CD14-positive monocyte (primary cell): ENCODE measurements around the gene KRTAP1-3. TPM values are rescaled to one million over a fixed set of nuclear protein-coding genes. Genes with fewer than 3 reads are reported as not detected.

Experiments
- DNase-seq, 3 donors: peaks; one replicate each; pipeline ENCODE4 v3.0.0-alpha.2; 2011 to 2022
- H2AFZ ChIP-seq: 2 replicates; pipeline ENCODE4 v1.6.0; 2012; ENCODE audit warnings: mild to moderate bottlenecking, low read depth, low read length, inconsistent platforms; ENCODE audit not compliant: insufficient read depth, poor library complexity, severe bottlenecking
- H3K27ac ChIP-seq, 2 donors: 1 replicate in 1 of 2; 2 replicates in 1 of 2; pipeline ENCODE4 v1.5.1; 2012 to 2013; ENCODE audit warnings: low read length in 2 of 2, control low read depth in 1 of 2, inconsistent platforms in 1 of 2, low read depth in 1 of 2, mild to moderate bottlenecking in 1 of 2
- H3K27me3 ChIP-seq, 2 donors: one replicate each; pipeline versions ENCODE4 v1.6.0 to v1.6.1; 2011 to 2013; ENCODE audit warnings: low read length in 2 of 2; ENCODE audit not compliant: control insufficient read depth in 2 of 2, insufficient read depth in 2 of 2
- H3K36me3 ChIP-seq, 2 donors: replicated peaks in 1 of 2; 1 replicate in 1 of 2; 2 replicates in 1 of 2; pipeline versions ENCODE4 v1.5.1 to v1.6.1; 2012 to 2013; ENCODE audit warnings: low read length in 2 of 2, control low read depth in 1 of 2, inconsistent platforms in 1 of 2, mild to moderate bottlenecking in 1 of 2; ENCODE audit not compliant: insufficient read depth in 2 of 2, control insufficient read depth in 1 of 2
- H3K4me1 ChIP-seq, 2 donors: 1 replicate in 1 of 2; 2 replicates in 1 of 2; pipeline versions ENCODE4 v1.5.1 to v1.6.1; 2012 to 2013; ENCODE audit warnings: low read length in 2 of 2, control low read depth in 1 of 2, inconsistent platforms in 1 of 2, mild to moderate bottlenecking in 1 of 2, moderate library complexity in 1 of 2; ENCODE audit not compliant: insufficient read depth in 2 of 2, control insufficient read depth in 1 of 2
- H3K4me2 ChIP-seq: replicated peaks from 2 replicates; pipeline ENCODE3; 2012; ENCODE audit warnings: low read length, moderate library complexity, mild to moderate bottlenecking; ENCODE audit not compliant: poor library complexity, severe bottlenecking; ENCODE audit errors: extremely low read depth
- H3K4me3 ChIP-seq, 3 experiments: fragments of 200-600 bp in 1 of 3; sonication (generic) in 1 of 3; replicated peaks in 1 of 3; 1 replicate in 2 of 3; 2 replicates in 1 of 3; pipeline ENCODE4 v1.5.1; 2011 to 2013; ENCODE audit warnings: low read length in 3 of 3, mild to moderate bottlenecking in 3 of 3, control low read depth in 2 of 3, low read depth in 2 of 3, inconsistent platforms in 1 of 3, moderate library complexity in 1 of 3
- H3K79me2 ChIP-seq: 2 replicates; pipeline ENCODE4 v1.6.0; 2012; ENCODE audit warnings: mild to moderate bottlenecking, control low read depth, inconsistent platforms, low read length, moderate library complexity; ENCODE audit not compliant: insufficient read depth
- H3K9ac ChIP-seq: 2 replicates; pipeline ENCODE4 v1.6.0; 2017; ENCODE audit warnings: low read length, mild to moderate bottlenecking; ENCODE audit not compliant: insufficient read depth, poor library complexity, severe bottlenecking
- H3K9me3 ChIP-seq, 2 donors: replicated peaks in 1 of 2; 1 replicate in 1 of 2; 2 replicates in 1 of 2; pipeline versions ENCODE4 v1.5.1 to v1.6.1; 2012 to 2013; ENCODE audit warnings: low read length in 2 of 2, control low read depth in 1 of 2; ENCODE audit not compliant: control insufficient read depth in 1 of 2, insufficient read depth in 1 of 2
- H4K20me1 ChIP-seq: 2 replicates; pipeline ENCODE4 v1.6.0; 2012; ENCODE audit warnings: mild to moderate bottlenecking, low read length, control low read depth, moderate library complexity; ENCODE audit not compliant: insufficient read depth
- H3K27ac Mint-ChIP-seq, 7 donors: one replicate each; pipeline ENCODE4 v1.8.0; 2020; ENCODE audit warnings: mild to moderate bottlenecking in 7 of 7, mixed read lengths in 7 of 7, moderate library complexity in 6 of 7, inconsistent platforms in 2 of 7
- H3K27me3 Mint-ChIP-seq, 3 donors: one replicate each; pipeline ENCODE4 v1.8.0; 2021 to 2022; ENCODE audit warnings: low read depth in 3 of 3, mild to moderate bottlenecking in 3 of 3, mixed read lengths in 3 of 3, moderate library complexity in 3 of 3, inconsistent platforms in 1 of 3
- H3K36me3 Mint-ChIP-seq, 2 donors: one replicate each; pipeline ENCODE4 v1.8.0; 2020; ENCODE audit warnings: mixed read lengths in 2 of 2, inconsistent platforms in 1 of 2, mild to moderate bottlenecking in 1 of 2
- H3K4me1 Mint-ChIP-seq: one replicate; pipeline ENCODE4 v1.8.0; 2020; ENCODE audit warnings: mild to moderate bottlenecking, mixed read lengths
- H3K4me3 Mint-ChIP-seq, 2 donors: one replicate each; pipeline ENCODE4 v1.8.0; 2020; ENCODE audit warnings: mild to moderate bottlenecking in 2 of 2, mixed read lengths in 2 of 2, moderate library complexity in 1 of 2
- H3K9me3 Mint-ChIP-seq, 7 donors: one replicate each; pipeline ENCODE4 v1.8.0; 2020 to 2022; ENCODE audit warnings: mixed read lengths in 7 of 7, mild to moderate bottlenecking in 6 of 7, moderate library complexity in 6 of 7, inconsistent platforms in 2 of 7
- WGBS: methylation state at CpG from one replicate; pipeline ENCODE4 v1.1.5; 2013; ENCODE audit warnings: missing lambda C conversion rate; ENCODE audit not compliant: insufficient coverage; 5-methylcytosine and 5-hydroxymethylcytosine counted together
- intact Hi-C, 2 donors: fragments of 100-400 bp; cut with micrococcal nuclease; formaldehyde crosslinking; loops; one replicate each; pipeline versions ENCODE4 v1.15.0 to v1.15.1; 2023
- polyA plus RNA-seq, 3 donors: library from polyadenylated mRNA; depleted of rRNA in 1 of 3; unstranded in 2 of 3; stranded (reverse) in 1 of 3; fragments of 300-500 nt in 2 of 3; fragments of >200 nt in 1 of 3; fragmentation: Illumina TruSeq in 2 of 3; gene quantifications; 1 replicate in 2 of 3; 2 replicates in 1 of 3; pipeline ENCODE4 v1.2.3, GENCODE V29; 2012 to 2021
- TF ChIP-seq, protein P1 (sequence below): fragments of 200-600 bp; IDR thresholded peaks from one replicate; pipeline ENCODE4 v1.8.0; 2022; ENCODE audit warnings: antibody characterized with exemption, mild to moderate bottlenecking

KRTAP1-3 gene
- polyA plus RNA-seq, 3 donors = not detected

DNA sequence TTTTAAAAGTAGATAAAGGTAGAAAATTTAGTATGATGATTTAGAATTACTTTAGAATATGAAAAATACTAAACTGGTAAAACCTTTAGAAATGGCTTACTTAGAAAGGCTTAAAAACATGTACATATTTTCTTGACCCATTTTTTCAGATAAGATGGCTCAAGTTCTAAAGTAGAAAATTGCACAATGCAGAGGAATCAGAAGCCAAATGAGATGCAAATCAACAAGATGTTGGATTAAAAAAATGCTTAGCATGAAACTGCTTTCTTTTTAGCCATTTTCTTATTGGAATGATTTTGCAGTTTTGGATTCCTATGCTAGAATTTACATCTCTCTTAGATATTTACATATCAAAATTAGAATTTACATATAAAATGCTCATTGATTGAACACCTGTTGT lies 24.2 kb downstream of the KRTAP1-3 start:
- no peak overlapping the region for H3K9ac ChIP-seq
- TF ChIP-seq, protein P1, sequence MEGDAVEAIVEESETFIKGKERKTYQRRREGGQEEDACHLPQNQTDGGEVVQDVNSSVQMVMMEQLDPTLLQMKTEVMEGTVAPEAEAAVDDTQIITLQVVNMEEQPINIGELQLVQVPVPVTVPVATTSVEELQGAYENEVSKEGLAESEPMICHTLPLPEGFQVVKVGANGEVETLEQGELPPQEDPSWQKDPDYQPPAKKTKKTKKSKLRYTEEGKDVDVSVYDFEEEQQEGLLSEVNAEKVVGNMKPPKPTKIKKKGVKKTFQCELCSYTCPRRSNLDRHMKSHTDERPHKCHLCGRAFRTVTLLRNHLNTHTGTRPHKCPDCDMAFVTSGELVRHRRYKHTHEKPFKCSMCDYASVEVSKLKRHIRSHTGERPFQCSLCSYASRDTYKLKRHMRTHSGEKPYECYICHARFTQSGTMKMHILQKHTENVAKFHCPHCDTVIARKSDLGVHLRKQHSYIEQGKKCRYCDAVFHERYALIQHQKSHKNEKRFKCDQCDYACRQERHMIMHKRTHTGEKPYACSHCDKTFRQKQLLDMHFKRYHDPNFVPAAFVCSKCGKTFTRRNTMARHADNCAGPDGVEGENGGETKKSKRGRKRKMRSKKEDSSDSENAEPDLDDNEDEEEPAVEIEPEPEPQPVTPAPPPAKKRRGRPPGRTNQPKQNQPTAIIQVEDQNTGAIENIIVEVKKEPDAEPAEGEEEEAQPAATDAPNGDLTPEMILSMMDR = no peak
- Mint-ChIP-seq H3K9me3 (peaks cover 0 to 2% (median 0%) of the 10 kb centered on the region in 7 donors), H3K27me3 (peaks cover 0 to 3% (median 3%) of the 10 kb centered on the region in 3 donors), H3K4me3 (no peak overlapping the region), H3K27ac (no peak overlapping the region), H3K36me3 (no peaks in the 10 kb centered on the region), H3K4me1 (no peaks in the 10 kb centered on the region)
- no peak overlapping the region for H2AFZ ChIP-seq
- no peak overlapping the region for H3K27ac ChIP-seq
- DNase-seq = no peak
- no peak overlapping the region for H3K4me2 ChIP-seq
- no peaks in the 10 kb centered on the region for H3K36me3 ChIP-seq
- H3K4me1 ChIP-seq = no peaks in the 10 kb centered on the region
- H3K27me3 ChIP-seq = no peaks in the 10 kb centered on the region
- H3K4me3 ChIP-seq = no peak overlapping the region
- H4K20me1 ChIP-seq = no peaks in the 10 kb centered on the region
- no peaks in the 10 kb centered on the region for H3K9me3 ChIP-seq
- intact Hi-C loops = no loop called here
- H3K79me2 ChIP-seq = no peaks in the 10 kb centered on the region

DNA sequence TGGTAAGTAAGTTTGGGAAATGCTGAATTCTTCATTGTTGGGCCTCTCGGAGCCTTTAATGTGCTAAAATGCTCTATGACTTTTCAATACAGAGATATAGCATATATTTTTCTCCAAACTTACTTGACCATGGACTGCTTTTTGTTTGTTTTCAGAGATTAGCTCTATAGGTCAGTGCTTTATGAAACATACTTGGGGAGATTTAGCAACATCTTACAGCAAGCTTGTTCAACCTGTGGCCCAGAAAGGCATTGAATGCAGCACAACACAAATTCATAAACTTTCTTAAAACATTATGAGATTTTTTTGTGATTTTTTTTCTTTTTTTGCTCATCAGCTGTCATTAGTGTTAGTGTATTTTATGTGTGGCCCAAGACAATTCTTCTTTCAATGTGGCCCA lies 24.7 kb downstream of the KRTAP1-3 start:
- Mint-ChIP-seq H3K27me3 (peaks cover 0 to 3% (median 3%) of the 10 kb centered on the region in 3 donors), H3K36me3 (no peaks in the 10 kb centered on the region), H3K4me1 (no peaks in the 10 kb centered on the region), H3K9me3 (peaks cover 0 to 2% (median 0%) of the 10 kb centered on the region in 7 donors), H3K27ac (no peak overlapping the region), H3K4me3 (no peak overlapping the region)
- no peak overlapping the region for H2AFZ ChIP-seq
- TF ChIP-seq, protein P1 = no peak
- H3K4me3 ChIP-seq = no peak overlapping the region
- H3K27me3 ChIP-seq = no peaks in the 10 kb centered on the region
- H3K4me1 ChIP-seq = no peaks in the 10 kb centered on the region
- H3K4me2 ChIP-seq = no peak overlapping the region
- no peak overlapping the region for H3K27ac ChIP-seq
- intact Hi-C loops = no loop called here
- no peaks in the 10 kb centered on the region for H3K9me3 ChIP-seq
- H3K9ac ChIP-seq = no peak overlapping the region
- no peak for DNase-seq
- no peaks in the 10 kb centered on the region for H4K20me1 ChIP-seq
- no peaks in the 10 kb centered on the region for H3K79me2 ChIP-seq
- WGBS = no CpG with 5 or more reads among the region's 1 CpG
- H3K36me3 ChIP-seq = no peaks in the 10 kb centered on the region
